Common myeloid progenitor, CD34-positive (primary cell): ENCODE data around the gene MACROD2.

Experiments used
- CTCF ChIA-PET: fragments of 350-600 bp; sonication (Branson Sonifier 250); formaldehyde crosslinking; loops from one replicate; lab custom pipeline; 2021; ENCODE audit warnings: antibody characterized with exemption; lab: Charles Lee
- POLR2A ChIA-PET: fragments of 350-600 bp; sonication (Branson Sonifier 250); formaldehyde crosslinking; loops from one replicate; lab custom pipeline; 2021; ENCODE audit warnings: antibody characterized with exemption; lab: Charles Lee
- DNase-seq, 3 donors: peaks; one replicate each; pipeline versions ENCODE4 v3.0.0 to v3.0.0-alpha.2; 2013
- H3K27ac ChIP-seq, 2 experiments: 1 replicate in 1 of 2; 2 replicates in 1 of 2; pipeline ENCODE4 v1.7.0; 2013; ENCODE audit warnings: inconsistent platforms in 2 of 2, low read length in 2 of 2, mild to moderate bottlenecking in 2 of 2, low read depth in 1 of 2, moderate library complexity in 1 of 2; ENCODE audit not compliant: severe bottlenecking in 2 of 2, insufficient read depth in 1 of 2, poor library complexity in 1 of 2
- H3K27me3 ChIP-seq, 5 experiments: replicated peaks in 2 of 5; 1 replicate in 3 of 5; 2 replicates in 2 of 5; pipeline versions ENCODE4 v1.6.1 to v1.7.0; 2013; ENCODE audit warnings: low read length in 4 of 5, mild to moderate bottlenecking in 2 of 5, moderate library complexity in 2 of 5, inconsistent platforms in 1 of 5; ENCODE audit not compliant: insufficient read depth in 5 of 5, control insufficient read depth in 4 of 5
- H3K36me3 ChIP-seq, 4 experiments: 1 replicate in 2 of 4; 2 replicates in 2 of 4; pipeline versions ENCODE4 v1.6.1 to v1.7.0; 2013; ENCODE audit warnings: low read length in 3 of 4, control low read depth in 1 of 4, mild to moderate bottlenecking in 1 of 4; ENCODE audit not compliant: control insufficient read depth in 4 of 4, insufficient read depth in 4 of 4
- H3K4me1 ChIP-seq, 4 experiments: 1 replicate in 3 of 4; 2 replicates in 1 of 4; pipeline versions ENCODE4 v1.6.1 to v1.7.1; 2013; ENCODE audit warnings: low read length in 3 of 4, mild to moderate bottlenecking in 3 of 4, control low read depth in 1 of 4, inconsistent platforms in 1 of 4, moderate library complexity in 1 of 4; ENCODE audit not compliant: control insufficient read depth in 4 of 4, insufficient read depth in 4 of 4; ENCODE audit errors: control extremely low read depth in 1 of 4
- H3K4me3 ChIP-seq, 7 experiments: 1 replicate in 4 of 7; 2 replicates in 3 of 7; pipeline versions ENCODE4 v1.5.1 to v1.7.0; 2013; ENCODE audit warnings: mild to moderate bottlenecking in 7 of 7, low read length in 6 of 7, moderate library complexity in 6 of 7, inconsistent platforms in 2 of 7, low read depth in 2 of 7, control low read depth in 1 of 7; ENCODE audit not compliant: insufficient read depth in 4 of 7, control insufficient read depth in 1 of 7; ENCODE audit errors: extremely low read depth in 1 of 7
- H3K9me3 ChIP-seq, 5 experiments: 1 replicate in 4 of 5; 2 replicates in 1 of 5; pipeline versions ENCODE4 v1.6.1 to v1.7.1; 2013; ENCODE audit warnings: low read length in 4 of 5, mild to moderate bottlenecking in 2 of 5, inconsistent platforms in 1 of 5, low read depth in 1 of 5, moderate library complexity in 1 of 5; ENCODE audit not compliant: control insufficient read depth in 4 of 5, insufficient read depth in 2 of 5; ENCODE audit errors: control extremely low read depth in 1 of 5
- WGBS: methylation state at CpG from one replicate; pipeline ENCODE4 v1.1.5; 2013; ENCODE audit not compliant: insufficient coverage; 5-methylcytosine and 5-hydroxymethylcytosine counted together

The MACROD2 gene

GRCh38 chr20:15922556-15922955, 1927.2 kb downstream of the MACROD2 start:
- no peaks in the 10 kb centered on the region for H3K36me3 ChIP-seq
- no peak overlapping the region for H3K27ac ChIP-seq
- H3K4me3 ChIP-seq: no peak overlapping the region
- peaks cover 2 to 9% (median 4%) of the 10 kb centered on the region in 4 experiments for H3K4me1 ChIP-seq
- DNase-seq: no peak
- ChIA-PET CTCF (no interaction called here), POLR2A (no interaction called here)
- no peaks in the 10 kb centered on the region for H3K9me3 ChIP-seq
- WGBS: 88% methylated on average over 1 of the region's 1 CpG
- peaks cover 0 to 15% (median 6%) of the 10 kb centered on the region in 5 experiments for H3K27me3 ChIP-seq

GRCh38 chr20:15923030-15923776, 1927.9 kb downstream of the MACROD2 start:
- peaks cover 2 to 9% (median 4%) of the 10 kb centered on the region in 4 experiments for H3K4me1 ChIP-seq
- peaks cover 0 to 15% (median 6%) of the 10 kb centered on the region in 5 experiments for H3K27me3 ChIP-seq
- H3K27ac ChIP-seq: no peak overlapping the region
- no peaks in the 10 kb centered on the region for H3K9me3 ChIP-seq
- H3K36me3 ChIP-seq: no peaks in the 10 kb centered on the region
- 95% methylated on average over 4 of the region's 8 CpGs for WGBS
- ChIA-PET POLR2A (no interaction called here), CTCF (no interaction called here)
- H3K4me3 ChIP-seq: no peak overlapping the region
- DNase-seq: peak in 2 of 3 donors; percentile 9 to 38

GRCh38 chr20:15924556-15924955, 1929.2 kb downstream of the MACROD2 start:
- H3K27ac ChIP-seq: no peak overlapping the region
- peaks cover 0 to 15% (median 5%) of the 10 kb centered on the region in 5 experiments for H3K27me3 ChIP-seq
- no peaks in the 10 kb centered on the region for H3K9me3 ChIP-seq
- POLR2A ChIA-PET: no interaction called here
- DNase-seq: no peak
- no peak overlapping the region for H3K4me3 ChIP-seq
- H3K36me3 ChIP-seq: no peaks in the 10 kb centered on the region
- H3K4me1 ChIP-seq: peaks cover 0 to 2% (median 0%) of the 10 kb centered on the region in 4 experiments
- WGBS: no CpG with 5 or more reads among the region's 1 CpG
- CTCF ChIA-PET: no interaction called here

GRCh38 chr20:15925376-15925775, 1930.1 kb downstream of the MACROD2 start:
- H3K27ac ChIP-seq: no peak overlapping the region
- 89% methylated on average over 8 of the region's 8 CpGs for WGBS
- H3K4me3 ChIP-seq: no peak overlapping the region
- POLR2A ChIA-PET: no interaction called here
- peaks cover 0 to 2% (median 0%) of the 10 kb centered on the region in 4 experiments for H3K4me1 ChIP-seq
- H3K9me3 ChIP-seq: no peaks in the 10 kb centered on the region
- DNase-seq: no peak
- peaks cover 0 to 15% (median 5%) of the 10 kb centered on the region in 5 experiments for H3K27me3 ChIP-seq
- no peaks in the 10 kb centered on the region for H3K36me3 ChIP-seq
- CTCF ChIA-PET: no interaction called here

- WGBS: 100% methylated on average over 2 of the region's 3 CpGs
- no peaks in the 10 kb centered on the region for H3K36me3 ChIP-seq
- ChIA-PET POLR2A (no interaction called here), CTCF (interaction anchor here (1.4 kb wide), 1 partner anchor 26 kb away, joined by 4 read pairs; no protein-coding TSS in a partner anchor)
- peaks cover 0 to 5% (median 0%) of the 10 kb centered on the region in 5 experiments for H3K27me3 ChIP-seq
- no peaks in the 10 kb centered on the region for H3K4me1 ChIP-seq
- DNase-seq: no peak
- H3K4me3 ChIP-seq: no peak overlapping the region
- no peaks in the 10 kb centered on the region for H3K9me3 ChIP-seq
- no peak overlapping the region for H3K27ac ChIP-seq
Observed at GRCh38 chr20:15927893-15928650, 1932.8 kb downstream of the MACROD2 start.

GRCh38 chr20:15928946-15929345, 1933.6 kb downstream of the MACROD2 start:
- CTCF ChIA-PET: interaction anchor here (1.4 kb wide), 1 partner anchor 27 kb away, joined by 4 read pairs; no protein-coding TSS in a partner anchor

More at GRCh38 chr20:15928946-15929345, 1933.6 kb downstream of the MACROD2 start:
- POLR2A ChIA-PET: no interaction called here
- Histone ChIP-seq H3K4me1 (no peaks in the 10 kb centered on the region), H3K9me3 (no peaks in the 10 kb centered on the region), H3K4me3 (no peak overlapping the region), H3K36me3 (no peaks in the 10 kb centered on the region), H3K27ac (no peak overlapping the region), H3K27me3 (peaks cover 0 to 5% (median 0%) of the 10 kb centered on the region in 5 experiments)
- DNase-seq: no peak
